ENCODE data around the gene RUNDC3A.

DNA sequence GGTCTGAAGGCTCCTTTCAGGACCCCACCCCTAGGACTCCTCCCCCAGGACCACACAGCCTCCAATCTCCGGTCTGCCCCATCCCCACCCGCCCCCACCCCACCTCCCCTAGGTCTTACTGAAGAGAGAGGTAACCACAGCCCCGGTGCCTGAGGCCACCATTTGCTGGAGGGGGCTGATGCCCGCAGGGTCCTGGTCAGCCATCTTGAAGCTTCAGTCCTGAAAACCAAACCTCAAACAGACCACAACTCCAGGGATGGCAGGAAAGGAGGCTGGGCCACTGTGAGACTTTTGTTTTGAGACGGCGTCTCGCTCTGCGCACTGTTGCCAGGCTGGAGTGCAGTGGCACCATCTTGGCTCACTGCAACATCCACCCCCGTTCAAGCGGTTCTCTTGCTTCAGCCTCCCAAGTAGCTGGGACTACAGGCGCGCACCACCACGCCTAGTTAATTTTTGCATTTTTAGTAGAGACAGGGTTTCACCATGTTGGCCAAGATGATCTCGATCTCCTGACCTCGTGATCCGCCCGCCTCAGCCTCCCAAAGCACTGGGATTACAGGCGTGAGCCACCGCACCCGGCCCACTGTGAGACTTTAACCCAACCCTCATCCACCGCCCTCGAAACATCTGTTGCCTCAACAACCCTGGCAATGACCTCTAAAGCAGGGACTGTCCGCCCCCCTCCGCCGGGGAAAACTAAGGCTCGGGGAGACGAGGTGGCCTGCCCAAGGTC, 15.1 kb downstream of the RUNDC3A start:
- TF ChIP-seq, protein P1, sequence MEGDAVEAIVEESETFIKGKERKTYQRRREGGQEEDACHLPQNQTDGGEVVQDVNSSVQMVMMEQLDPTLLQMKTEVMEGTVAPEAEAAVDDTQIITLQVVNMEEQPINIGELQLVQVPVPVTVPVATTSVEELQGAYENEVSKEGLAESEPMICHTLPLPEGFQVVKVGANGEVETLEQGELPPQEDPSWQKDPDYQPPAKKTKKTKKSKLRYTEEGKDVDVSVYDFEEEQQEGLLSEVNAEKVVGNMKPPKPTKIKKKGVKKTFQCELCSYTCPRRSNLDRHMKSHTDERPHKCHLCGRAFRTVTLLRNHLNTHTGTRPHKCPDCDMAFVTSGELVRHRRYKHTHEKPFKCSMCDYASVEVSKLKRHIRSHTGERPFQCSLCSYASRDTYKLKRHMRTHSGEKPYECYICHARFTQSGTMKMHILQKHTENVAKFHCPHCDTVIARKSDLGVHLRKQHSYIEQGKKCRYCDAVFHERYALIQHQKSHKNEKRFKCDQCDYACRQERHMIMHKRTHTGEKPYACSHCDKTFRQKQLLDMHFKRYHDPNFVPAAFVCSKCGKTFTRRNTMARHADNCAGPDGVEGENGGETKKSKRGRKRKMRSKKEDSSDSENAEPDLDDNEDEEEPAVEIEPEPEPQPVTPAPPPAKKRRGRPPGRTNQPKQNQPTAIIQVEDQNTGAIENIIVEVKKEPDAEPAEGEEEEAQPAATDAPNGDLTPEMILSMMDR (IDR thresholded peaks at IDR 0.05) = no peak
- no peak for TF ChIP-seq POLR2A (IDR thresholded peaks at IDR 0.05)
